ENCODE measurements around the gene FAM25A.

The FAM25A gene

GRCh38 chr10:87064651-87065050 lies 44.6 kb downstream of the FAM25A start:
- no peak for DNase-seq (ENCODE audit: low read depth)

GRCh38 chr10:87066178-87066577 lies 46.1 kb downstream of the FAM25A start:
- DNase-seq (ENCODE audit: low read depth), result no peak

- DNase-seq (ENCODE audit: low read depth), result no peak
Observed at GRCh38 chr10:87066865-87067264, 46.8 kb downstream of the FAM25A start.

GRCh38 chr10:87068281-87068680 lies 48.2 kb downstream of the FAM25A start:
- no peak for DNase-seq (ENCODE audit: low read depth)

- DNase-seq (ENCODE audit: low read depth), result no peak
Observed at GRCh38 chr10:87072449-87072848, 52.4 kb downstream of the FAM25A start.

Data from stimulated activated CD8-positive, alpha-beta memory T cell treated with anti-CD3 and anti-CD28 coated beads, Interleukin-15, amount 100 ng/mL, for 1 hour (primary cell).